Fibroblast of pulmonary artery (primary cell): Measurements from ENCODE around the gene ATP13A1.

Experiments
- DNase-seq: peaks from one replicate; pipeline ENCODE4 v3.0.0-alpha.2; 2010; ENCODE audit warnings: low read depth
- H3K4me3 ChIP-seq: replicated peaks from 2 replicates; pipeline ENCODE4 v1.5.1; 2011; ENCODE audit warnings: low read depth, mild to moderate bottlenecking, control low read depth, low read length, moderate library complexity
- CTCF ChIP-seq: IDR thresholded peaks from 2 replicates; pipeline ENCODE4 v1.5.1; 2011; ENCODE audit warnings: mild to moderate bottlenecking, control low read depth, low read length, inconsistent platforms; ENCODE audit errors: missing control alignments

ATP13A1 gene

GRCh38 chr19:19655641-19656343 lies 7.7 kb downstream of the ATP13A1 start:
- TF ChIP-seq CTCF = no peak
- H3K4me3 ChIP-seq = no peak overlapping the region

GRCh38 chr19:19655051-19655594 lies 8.4 kb downstream of the ATP13A1 start:
- DNase-seq = no peak
- TF ChIP-seq CTCF = no peak
- H3K4me3 ChIP-seq = no peak overlapping the region

More at GRCh38 chr19:19655641-19656343, 7.7 kb downstream of the ATP13A1 start:
- DNase-seq = no peak

- TF ChIP-seq CTCF = no peak
- no peak for DNase-seq
- no peak overlapping the region for H3K4me3 ChIP-seq
Observed at GRCh38 chr19:19654441-19654840, 9.0 kb downstream of the ATP13A1 start.

GRCh38 chr19:19653597-19654147 lies 9.8 kb downstream of the ATP13A1 start:
- TF ChIP-seq CTCF = no peak
- no peak for DNase-seq
- H3K4me3 ChIP-seq = no peak overlapping the region

GRCh38 chr19:19652482-19653295 lies 10.8 kb downstream of the ATP13A1 start:
- no peak for TF ChIP-seq CTCF

GRCh38 chr19:19651076-19651475 lies 12.4 kb downstream of the ATP13A1 start:
- H3K4me3 ChIP-seq = no peak overlapping the region
- no peak for DNase-seq
- no peak for TF ChIP-seq CTCF

More at GRCh38 chr19:19652482-19653295, 10.8 kb downstream of the ATP13A1 start:
- no peak for DNase-seq
- no peak overlapping the region for H3K4me3 ChIP-seq
